GM19452 (cell line): Measurements from ENCODE around the gene IRF8.
"Not testable (repeated sequence)": the region's sequence is repeated elsewhere in the genome, so short reads cannot be mapped to it uniquely, and the experiment has no call there.

ENCODE experiments used
- ATAC-seq: cut with Tn5 transposase; IDR thresholded peaks from one replicate; pipeline ENCODE4 v1.9.1; 2021; ENCODE audit not compliant: unreplicated experiment

IRF8 gene, protein sequence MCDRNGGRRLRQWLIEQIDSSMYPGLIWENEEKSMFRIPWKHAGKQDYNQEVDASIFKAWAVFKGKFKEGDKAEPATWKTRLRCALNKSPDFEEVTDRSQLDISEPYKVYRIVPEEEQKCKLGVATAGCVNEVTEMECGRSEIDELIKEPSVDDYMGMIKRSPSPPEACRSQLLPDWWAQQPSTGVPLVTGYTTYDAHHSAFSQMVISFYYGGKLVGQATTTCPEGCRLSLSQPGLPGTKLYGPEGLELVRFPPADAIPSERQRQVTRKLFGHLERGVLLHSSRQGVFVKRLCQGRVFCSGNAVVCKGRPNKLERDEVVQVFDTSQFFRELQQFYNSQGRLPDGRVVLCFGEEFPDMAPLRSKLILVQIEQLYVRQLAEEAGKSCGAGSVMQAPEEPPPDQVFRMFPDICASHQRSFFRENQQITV

DNA sequence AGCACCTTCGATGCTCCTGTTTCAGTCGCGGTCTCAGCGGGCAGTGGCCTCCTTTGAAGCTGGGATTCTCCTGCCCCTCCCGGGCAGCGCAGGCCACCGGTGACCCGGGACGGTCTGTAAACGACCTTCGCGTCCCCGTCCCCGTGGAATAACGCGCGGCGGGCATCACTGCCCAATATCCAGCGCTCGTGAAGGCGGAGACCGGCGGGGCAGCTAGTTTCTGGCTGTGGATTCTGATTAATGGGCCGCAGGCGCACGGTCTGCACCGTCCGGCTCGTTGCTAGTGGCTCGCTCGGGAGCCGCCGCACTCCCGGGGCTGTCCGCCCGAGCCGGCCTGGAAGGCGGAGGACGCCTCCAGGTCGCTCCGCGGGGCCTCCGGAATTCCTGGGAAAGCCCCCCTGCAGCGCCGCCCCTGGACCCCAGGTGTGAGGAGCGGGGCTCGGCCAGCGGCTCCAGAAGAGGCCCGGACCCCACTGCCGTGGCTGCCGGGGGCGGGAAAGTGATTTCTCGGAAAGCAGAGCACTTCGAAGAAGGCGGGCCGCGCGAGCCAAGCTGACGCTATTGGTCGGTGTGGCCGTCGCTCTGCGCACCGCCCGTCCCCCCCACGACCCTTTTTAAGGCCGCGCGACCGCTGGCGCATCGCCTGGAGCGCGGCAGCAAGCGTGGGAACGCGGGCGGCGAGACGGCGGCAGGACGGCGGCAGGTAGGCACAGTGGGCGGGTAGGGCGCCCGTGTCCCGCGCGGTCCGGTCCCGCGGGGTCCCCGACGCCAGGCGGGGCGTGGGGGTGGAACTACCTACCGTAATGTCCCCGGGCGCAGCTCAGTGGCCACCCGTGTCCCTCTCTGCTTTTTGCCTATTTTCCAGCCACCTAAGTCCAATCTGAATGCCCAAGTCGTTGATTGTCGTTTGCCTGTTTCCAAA, at the start of gene IRF8:
Gene IRF8, plus strand, starts transcription at position 642 of the 922 bp plus-strand sequence. CDS start 3,854 bp downstream, outside the sequence.
- ATAC-seq: peak; percentile 35

DNA sequence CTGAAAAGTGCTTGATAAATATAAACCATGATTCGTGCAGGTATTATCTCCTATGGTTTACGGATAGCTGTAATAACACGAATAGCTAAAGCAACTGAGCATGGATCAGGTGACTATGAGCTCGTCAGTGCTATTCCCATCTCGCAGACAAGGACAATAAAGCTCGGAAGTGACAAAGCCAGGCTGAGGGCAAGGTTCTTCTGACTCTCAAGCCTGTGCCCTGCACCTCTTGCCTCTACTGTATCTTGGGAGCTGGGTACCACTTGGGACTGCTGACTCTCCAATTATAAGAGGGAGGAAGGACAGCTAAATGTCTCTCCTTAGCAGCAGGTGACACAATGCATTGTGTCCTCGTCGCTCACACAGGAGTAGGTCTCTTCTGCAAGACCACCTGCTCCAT, 49.6 kb upstream of the IRF8 start:
- no peak for ATAC-seq

DNA sequence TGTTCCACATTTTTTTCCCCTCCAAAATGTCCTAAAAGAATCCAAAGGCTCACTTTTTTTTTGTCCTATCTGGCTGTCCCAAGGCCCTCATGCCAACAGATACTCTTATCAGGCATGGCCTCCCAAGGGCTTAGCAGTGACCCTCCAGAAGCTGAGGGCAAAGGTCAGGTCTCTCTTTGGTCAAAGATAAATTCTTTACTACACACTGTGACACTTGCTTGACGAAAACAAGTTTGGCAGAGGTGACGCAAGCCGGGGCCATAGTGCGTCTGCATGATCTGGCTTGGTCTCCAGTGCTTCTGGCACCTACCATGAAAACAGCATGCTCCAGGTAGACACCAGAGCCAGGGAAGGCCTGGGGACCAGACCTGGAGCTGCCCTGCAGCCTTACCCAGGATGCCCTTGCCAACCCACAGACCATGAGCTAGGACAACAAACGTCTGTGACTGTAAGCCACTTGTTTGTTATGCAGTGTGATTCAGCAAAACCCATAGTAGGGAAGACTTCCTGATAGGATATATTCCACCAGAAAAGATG, 48.5 kb upstream of the IRF8 start:
- ATAC-seq: no peak

DNA sequence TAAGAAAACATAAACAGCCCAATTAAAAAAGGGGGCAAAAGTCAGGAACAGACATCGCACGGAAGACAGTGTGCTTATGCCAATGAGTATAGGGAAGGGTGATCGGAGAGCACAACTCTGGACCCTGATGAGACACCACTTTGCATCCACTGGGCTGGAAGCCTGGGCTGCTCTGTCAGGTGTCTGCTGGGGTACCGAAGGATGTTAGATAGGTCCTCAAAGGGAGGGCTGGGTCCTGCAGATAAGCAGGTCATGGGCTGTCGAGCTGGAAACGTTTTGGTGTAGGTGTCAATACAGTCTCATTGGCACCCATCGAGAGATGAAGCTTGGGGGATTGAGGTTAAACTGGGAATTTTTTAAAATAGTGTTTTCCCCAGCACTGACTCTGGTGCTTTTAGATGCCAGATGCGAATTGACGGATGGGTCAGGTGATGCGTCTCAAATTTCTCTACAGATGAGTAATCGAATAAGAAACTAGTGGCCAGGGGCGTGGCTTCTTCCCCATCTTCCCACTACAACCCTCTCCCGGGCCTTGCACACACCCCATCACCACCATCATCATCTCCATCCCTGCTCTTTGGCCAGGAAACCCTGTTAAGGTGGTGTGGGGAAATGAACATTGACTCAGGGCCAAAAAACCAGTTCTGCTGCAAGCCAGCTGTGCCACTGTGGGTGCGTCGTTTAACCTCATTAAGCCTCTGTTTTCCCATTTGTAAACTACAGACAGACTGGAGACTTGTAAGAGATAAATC, 47.8 kb upstream of the IRF8 start:
- ATAC-seq: no peak

DNA sequence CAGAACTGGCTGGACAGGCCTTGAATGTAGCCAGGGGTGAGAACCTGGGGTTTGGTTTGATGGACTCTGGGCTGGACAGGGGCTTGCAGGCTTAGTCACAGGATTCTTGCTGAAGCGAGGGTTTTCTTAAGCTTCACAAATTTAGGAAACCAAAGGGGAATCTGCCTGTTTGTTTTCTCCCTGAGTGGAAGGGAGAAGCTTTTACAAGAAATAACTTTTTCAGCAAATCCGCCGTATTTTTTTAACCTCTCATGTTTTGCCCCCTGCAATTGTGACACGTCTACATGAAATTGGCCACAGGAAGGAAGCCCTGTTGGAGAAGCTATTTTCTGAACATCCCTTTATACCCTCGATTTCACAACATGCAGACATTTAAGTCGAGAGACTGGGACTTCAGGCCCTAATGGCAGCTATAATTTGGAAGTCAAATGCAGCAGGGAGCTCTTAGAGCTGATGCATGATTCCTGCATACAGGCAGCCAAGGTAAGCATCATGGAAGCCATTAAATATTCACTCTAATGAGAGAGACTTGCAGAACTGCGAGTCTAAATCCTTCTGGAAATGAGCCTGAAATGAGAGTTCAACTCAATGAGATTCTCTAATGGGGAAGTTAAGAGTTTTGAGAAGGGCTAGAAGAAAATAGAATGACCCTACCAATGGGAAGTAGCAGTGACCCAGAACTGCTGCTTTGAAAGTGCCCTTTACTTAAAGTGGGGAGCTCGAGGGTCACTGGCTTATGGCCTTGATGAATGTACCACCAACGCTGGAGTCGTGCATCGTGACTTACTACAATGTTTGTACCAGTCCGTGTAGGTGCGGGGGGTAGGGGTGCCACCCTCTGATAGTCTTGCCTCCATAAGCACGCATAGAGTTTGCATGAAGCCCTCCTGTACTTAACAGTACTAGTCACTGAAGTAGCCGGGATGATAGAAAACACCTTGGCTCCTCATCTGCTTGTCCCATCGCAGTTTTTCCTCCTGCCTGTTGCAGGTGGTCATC, 45.1 kb upstream of the IRF8 start:
- ATAC-seq: no peak

DNA sequence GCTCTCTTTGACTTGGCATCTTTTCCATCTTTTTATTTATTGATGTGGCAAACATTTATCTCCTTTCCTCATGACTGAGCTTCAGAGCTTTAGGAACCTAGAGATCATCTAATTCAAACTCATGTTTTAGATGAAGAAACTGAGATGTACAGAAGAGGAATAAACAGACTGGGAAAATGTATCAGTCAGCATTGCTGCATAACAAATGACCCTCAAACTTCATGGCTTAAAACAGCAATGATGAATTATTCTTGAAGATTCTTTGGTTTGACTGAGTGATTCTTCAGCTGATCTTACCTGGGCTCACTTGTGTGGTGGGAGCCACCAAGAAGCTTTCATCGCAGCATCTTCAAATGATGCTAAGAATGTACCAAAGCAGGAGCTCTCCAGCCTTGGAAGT, 44.0 kb upstream of the IRF8 start:
- ATAC-seq: no peak

DNA sequence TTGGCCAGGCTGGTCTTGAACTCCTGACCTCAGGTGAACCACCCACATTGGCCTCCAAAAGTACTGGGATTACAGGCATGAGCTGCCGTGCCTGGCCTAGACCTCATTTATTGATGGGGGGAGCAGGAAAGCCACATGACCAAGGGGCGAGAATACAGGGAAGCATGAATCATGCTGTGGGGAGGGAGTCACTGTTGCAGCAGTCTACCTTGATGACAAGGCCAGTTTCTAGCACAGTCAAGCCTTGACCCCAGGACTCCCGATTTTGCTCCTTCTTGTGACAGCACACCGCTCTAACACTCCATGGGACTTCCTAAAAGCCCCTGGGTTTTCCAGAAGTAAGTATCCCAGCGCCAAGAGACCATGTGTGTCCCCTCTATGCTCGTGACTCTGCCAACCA, 42.9 kb upstream of the IRF8 start:
- no peak for ATAC-seq

DNA sequence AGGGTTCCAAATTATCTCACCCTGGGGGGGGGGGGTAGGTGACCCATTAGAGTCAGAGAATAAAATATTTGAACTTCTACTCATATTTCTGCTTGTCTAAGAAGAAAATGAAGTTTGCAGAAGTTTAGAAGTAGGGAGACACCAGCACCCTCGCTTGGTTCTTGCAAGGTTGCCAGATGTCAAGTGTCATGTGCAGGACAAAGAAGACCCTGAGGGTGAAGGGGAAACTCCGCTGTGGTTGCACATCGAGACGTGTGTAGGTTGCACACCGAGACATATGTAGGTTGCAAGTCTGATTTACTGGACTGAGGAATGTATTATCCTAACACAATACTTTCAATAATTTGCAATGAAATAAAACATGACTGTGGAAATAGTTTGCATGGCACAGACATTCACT, 42.4 kb upstream of the IRF8 start:
- no peak for ATAC-seq

DNA sequence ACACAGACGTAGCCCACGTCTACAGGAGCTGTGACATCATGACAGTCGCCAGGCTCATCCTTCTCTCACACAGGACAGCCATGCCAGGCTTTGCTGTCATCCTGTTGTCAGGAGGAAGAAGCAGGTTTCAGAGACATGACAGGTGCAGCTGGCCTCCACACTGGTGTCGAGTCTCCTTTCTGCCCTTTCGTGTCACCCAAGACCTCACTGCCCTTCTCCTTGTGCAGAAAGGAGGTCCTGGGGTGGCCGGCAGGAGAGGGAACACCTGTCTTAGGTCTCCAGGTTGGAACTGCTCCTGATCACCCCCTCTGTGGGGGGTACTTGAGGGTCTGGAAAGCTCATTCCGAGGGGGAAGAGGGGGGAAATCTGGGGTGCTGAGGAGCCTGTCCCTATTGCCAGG, 41.6 kb upstream of the IRF8 start:
- ATAC-seq: no peak

DNA sequence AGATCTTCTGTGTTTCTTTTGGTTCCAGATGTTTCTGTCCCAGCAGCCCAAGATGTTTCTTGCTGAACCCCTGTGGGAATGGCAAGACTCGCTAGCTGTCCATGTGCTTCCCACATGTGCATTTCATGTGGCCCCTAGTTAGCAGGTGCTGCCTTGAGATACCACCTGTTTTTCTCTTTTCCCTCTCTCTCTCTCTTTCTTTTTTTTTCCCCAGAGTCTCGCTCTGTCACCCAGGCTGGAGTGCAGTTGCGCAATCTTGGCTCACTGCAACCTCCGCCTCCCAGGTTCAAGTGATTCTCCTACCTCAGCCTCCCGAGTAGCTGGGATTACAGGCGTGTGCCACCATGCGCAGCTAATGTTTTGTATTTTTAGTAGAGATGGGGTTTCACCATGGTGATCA, 40.4 kb upstream of the IRF8 start:
- ATAC-seq: not testable (repeated sequence)

DNA sequence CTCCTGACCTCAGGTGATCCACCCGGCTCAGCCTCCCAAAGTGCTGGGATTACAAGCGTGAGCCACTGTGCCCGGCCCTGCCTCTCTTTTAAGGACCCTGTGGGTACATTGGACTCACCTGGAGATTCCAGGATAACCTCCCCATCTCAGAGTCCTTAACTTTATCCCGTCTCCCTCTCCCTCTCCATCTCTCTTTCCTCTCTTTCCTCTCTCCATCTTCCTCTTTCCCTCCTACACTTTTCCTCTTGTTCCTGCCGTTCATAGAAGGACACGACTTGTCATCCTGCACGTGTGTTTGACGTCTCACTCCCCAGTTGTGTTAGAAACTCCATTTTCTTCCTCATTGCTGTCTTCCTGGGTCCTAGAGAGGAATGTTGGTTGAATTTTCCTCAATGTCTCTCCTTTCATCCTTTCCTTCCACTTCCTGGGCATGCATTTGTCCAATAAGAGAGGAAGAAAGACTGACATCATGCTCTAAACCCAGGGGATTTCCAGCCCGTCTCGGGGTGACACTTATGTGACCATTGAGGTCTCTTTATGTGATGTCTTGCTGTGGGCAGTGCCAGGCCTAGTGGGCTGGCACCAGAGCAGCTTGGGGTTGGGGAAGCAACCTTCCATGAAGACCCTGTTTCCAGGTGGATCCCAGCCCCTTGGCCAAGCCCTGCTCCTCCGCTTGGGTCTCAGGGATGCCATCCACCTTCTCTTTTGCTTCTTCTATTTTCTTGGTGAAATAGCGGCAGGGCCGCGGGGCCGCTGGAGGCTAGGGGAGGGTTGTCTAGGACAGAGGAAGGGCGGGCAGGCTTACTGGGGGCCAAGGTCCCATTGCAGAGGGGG, 39.8 kb upstream of the IRF8 start:
- no peak for ATAC-seq

DNA sequence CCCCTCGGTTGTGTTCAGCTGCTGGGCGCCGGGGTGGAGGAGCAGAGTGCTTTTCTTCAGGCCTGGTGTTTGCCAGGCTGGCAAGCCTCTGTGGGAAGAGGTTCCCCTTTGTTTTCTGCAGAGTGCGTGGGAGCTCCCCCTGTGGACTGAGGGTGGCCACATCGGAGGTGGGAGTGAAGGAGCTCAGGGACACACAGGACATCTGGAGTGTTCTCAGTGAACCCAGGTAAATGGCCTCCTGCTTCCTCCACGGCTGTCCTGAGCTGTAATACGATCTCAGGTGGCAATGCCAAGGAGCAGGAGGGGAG, 39.2 kb upstream of the IRF8 start:
- ATAC-seq: no peak

DNA sequence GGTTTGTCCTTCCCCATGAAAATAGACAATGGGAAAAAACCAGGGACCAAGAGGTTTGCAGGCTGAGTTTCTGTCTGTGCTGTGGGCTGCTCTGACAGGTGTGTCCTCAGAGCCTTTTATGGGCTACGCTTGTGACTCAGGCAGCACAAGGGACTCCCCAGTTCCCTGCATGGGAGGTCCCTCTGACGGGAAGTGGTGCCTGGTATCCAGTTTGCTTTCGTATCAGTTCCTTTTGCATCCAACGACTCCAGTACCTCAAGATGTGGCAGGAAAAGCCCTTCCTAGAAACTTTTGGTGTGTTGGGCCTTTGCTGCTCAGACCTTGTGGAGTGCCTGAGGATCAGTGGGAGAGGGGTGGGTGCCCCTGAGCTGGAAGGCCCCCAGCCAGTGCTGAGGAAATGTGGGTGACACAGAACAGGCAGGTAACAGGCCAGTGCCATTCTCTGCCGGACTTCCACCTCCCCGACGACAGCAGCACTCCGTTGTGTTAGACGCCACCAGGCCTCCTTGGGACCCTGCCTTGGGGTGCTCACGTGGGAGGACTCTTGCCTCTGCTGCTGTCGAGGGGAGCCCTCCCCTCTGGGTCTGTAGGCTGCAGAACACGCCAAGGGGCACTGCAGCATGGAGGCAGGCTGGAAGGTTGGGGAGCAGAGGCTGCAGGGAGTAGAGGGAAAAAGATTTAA, 38.4 kb upstream of the IRF8 start:
- ATAC-seq: no peak

DNA sequence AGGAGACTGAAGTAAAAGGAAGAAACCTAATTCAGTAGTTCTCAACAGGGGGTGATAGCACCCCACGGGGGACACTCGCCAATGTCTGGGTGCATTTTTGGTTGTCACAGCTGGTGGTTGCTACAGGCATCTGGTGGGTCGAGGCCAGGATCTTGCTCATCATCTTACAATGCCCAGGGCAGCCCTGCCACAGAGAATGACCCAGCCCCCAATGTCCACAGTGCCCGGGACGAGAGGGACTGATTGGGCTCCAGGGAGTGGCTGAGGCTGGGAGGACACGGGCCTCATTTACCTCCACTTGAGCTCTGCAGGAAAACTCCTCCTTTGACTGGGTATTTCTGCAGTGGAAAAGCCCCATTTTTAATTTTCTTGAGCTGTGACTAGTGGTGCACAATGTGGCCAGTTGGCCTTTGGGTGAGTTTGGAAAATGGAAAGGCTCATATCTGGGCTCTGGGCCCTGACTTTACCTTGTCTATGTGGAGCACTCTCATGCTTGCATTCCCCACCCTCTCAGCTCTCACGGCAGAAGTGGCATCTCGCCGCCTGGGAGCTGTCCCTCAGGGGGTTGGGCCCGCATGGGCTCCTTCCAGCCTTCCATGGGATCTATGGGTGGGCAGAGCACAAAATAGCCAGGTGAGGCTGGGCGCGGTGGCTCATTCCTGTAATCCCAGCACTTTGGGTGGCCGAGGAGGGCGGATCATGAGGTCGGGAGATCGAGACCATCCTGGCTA, 37.7 kb upstream of the IRF8 start:
- no peak for ATAC-seq

DNA sequence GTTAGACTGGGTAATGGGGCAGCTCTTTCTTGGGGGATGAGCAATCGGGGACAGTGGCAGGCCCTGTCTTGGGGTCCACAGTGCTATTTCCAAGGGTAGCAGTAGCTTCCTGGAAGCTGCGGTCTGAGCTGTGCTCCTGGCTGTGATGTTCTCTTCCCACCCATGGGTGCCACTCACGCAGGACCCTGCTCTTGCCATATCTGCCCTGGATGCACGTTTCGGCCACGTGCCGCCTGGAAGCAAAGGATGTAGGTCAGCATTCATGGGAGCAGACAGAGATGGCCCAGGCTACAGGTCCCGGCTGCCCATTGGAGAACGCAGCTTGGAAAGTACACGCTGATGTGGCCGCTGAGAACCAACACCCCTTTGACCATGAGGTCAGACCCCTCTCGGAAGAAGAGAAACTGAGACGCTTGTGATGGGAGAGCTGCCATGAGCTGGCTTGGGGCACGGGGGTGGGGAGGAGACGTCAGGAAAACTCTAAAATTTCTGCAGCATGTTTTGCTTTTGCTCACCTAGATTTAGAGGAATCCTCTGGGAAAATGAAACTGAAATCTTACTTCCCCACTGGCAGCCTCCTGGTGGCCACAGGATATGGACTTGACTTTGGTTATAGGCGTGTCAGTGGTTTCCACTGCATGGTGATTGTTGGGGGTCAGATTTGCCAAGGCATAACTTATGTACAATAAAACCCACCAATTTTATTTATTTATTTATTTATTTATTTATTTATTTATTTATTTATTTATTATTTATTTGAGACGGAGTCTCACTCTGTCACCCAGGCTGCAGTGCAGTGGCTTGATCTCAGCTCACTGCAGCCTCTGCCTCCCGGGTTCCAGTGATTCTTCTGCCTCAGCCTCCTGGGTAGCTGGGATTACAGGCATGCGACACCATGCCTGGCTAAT, 36.2 kb upstream of the IRF8 start:
- ATAC-seq: no peak

DNA sequence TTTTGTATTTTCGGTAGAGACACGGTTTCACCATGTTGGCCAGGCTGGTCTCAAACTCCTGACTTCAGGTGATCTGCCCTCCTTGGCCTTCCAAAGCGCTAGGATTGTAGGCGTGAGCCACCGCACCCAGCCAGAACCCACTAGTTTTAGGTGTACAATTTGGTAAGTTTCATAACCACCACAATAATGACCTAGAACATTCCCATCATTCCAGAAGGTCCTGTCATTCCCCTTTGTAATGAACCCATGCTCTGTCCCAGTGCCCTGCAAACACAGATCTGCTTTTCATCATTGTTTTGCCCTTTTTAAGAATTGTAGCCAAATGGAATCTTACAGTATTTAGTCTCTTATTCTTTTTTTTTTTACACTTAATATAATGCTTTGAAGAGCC, 35.6 kb upstream of the IRF8 start:
- no peak for ATAC-seq

DNA sequence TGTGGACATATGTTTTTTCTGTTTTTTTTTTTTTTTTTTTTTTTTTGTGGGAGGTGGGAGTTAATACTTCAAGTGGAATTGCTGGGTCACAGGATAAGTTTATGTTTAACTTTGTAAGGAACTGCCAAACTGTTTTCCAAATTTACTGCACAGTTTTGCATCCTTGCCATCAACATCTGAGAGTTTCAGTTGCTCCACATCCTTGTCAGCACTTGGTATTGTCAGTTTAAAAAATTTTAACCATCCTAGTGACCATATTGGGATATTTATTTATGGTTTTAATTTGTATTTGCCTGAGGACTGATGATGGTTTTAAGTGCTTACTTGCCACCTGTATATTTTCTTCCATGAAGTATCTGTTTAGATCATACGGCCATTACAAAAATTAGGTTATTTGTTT, 34.0 kb upstream of the IRF8 start:
- no peak for ATAC-seq
